GM23338 (cell line): ENCODE results near the gene USP37. TPM values are rescaled to one million over a fixed set of nuclear protein-coding genes. Genes with fewer than 3 reads are reported as not detected.
"Not testable (repeated sequence)": the region's sequence is repeated elsewhere in the genome, so short reads cannot be mapped to it uniquely, and the experiment has no call there.

Source experiments
- ATAC-seq: fragments of 200-7000 bp; cut with Tn5 transposase; 3 replicates; pipeline ENCODE4 v1.9.1; 2020
- DNase-seq: peaks from one replicate; pipeline ENCODE4 v3.0.0-alpha.2; 2015; ENCODE audit warnings: low spot score
- H2AFZ ChIP-seq: fragments of 200-600 bp; sonication (generic); 2 replicates; pipeline ENCODE4 v1.8.0; 2016; ENCODE audit warnings: antibody characterized with exemption, mild to moderate bottlenecking, moderate library complexity
- H3F3A ChIP-seq: fragments of 200-600 bp; sonication (generic); replicated peaks from 2 replicates; pipeline ENCODE4 v1.8.0; 2017; ENCODE audit warnings: antibody characterized with exemption, mixed run types, low read depth
- H3K27ac ChIP-seq: fragments of 200-600 bp; sonication (generic); 2 replicates; pipeline ENCODE4 v1.6.1; 2016; ENCODE audit warnings: low read depth
- H3K27me3 ChIP-seq: fragments of 200-600 bp; sonication (generic); 2 replicates; pipeline ENCODE4 v1.8.0; 2016; ENCODE audit warnings: mild to moderate bottlenecking, mixed run types, moderate library complexity; ENCODE audit not compliant: insufficient read depth
- H3K36me3 ChIP-seq: fragments of 200-600 bp; sonication (generic); 2 replicates; pipeline ENCODE4 v1.8.0; 2016; ENCODE audit warnings: mild to moderate bottlenecking; ENCODE audit not compliant: insufficient read depth
- H3K4me1 ChIP-seq: fragments of 200-600 bp; sonication (generic); 2 replicates; pipeline ENCODE4 v1.8.0; 2016; ENCODE audit warnings: mild to moderate bottlenecking, moderate library complexity; ENCODE audit not compliant: insufficient read depth
- H3K4me2 ChIP-seq: fragments of 200-600 bp; sonication (generic); 2 replicates; pipeline ENCODE4 v1.7.1; 2017; ENCODE audit warnings: mixed run types
- H3K4me3 ChIP-seq: fragments of 200-600 bp; sonication (generic); 2 replicates; pipeline ENCODE4 v1.6.1; 2016; ENCODE audit warnings: mixed run types
- H3K79me2 ChIP-seq: fragments of 200-600 bp; sonication (generic); replicated peaks from 2 replicates; pipeline ENCODE4 v1.8.0; 2017; ENCODE audit warnings: mild to moderate bottlenecking; ENCODE audit not compliant: insufficient read depth
- H3K9me2 ChIP-seq: fragments of 200-600 bp; sonication (generic); 2 replicates; pipeline ENCODE4 v1.8.0; 2017; ENCODE audit not compliant: insufficient read depth
- H4K20me1 ChIP-seq: fragments of 200-600 bp; sonication (generic); replicated peaks from 2 replicates; pipeline ENCODE4 v1.8.0; 2017; ENCODE audit warnings: mild to moderate bottlenecking; ENCODE audit not compliant: insufficient read depth
- H3K27ac Mint-ChIP-seq: 2 replicates; pipeline ENCODE4 v1.8.0; 2020; ENCODE audit warnings: inconsistent platforms, mild to moderate bottlenecking, moderate library complexity, mixed read lengths
- H3K27me3 Mint-ChIP-seq: 3 replicates; pipeline ENCODE4 v1.8.0; 2022; ENCODE audit warnings: low read depth, mild to moderate bottlenecking, moderate library complexity, mixed read lengths, inconsistent platforms; ENCODE audit not compliant: insufficient read depth, poor library complexity
- H3K36me3 Mint-ChIP-seq: 3 replicates; pipeline ENCODE4 v1.8.0; 2021; ENCODE audit warnings: low read depth, mild to moderate bottlenecking, inconsistent platforms, moderate library complexity, mixed read lengths
- H3K4me1 Mint-ChIP-seq: 3 replicates; pipeline ENCODE4 v1.8.0; 2020; ENCODE audit warnings: mild to moderate bottlenecking, inconsistent platforms, mixed read lengths
- H3K4me3 Mint-ChIP-seq: 3 replicates; pipeline ENCODE4 v1.8.0; 2021; ENCODE audit warnings: moderate library complexity, mild to moderate bottlenecking, inconsistent platforms, mixed read lengths
- H3K9me3 Mint-ChIP-seq: 3 replicates; pipeline ENCODE4 v1.8.0; 2020; ENCODE audit warnings: moderate library complexity, mild to moderate bottlenecking, inconsistent platforms, mixed read lengths
- CREB1 ChIP-seq: fragments of 250-450 bp; sonication (Bioruptor Pico); IDR thresholded peaks from 2 replicates; pipeline ENCODE4 v1.5.0; 2020; ENCODE audit warnings: low read depth, mild to moderate bottlenecking, moderate library complexity
- ETS1 ChIP-seq: IDR thresholded peaks from 2 replicates; pipeline ENCODE4 v1.6.1; 2016; ENCODE audit warnings: antibody characterized with exemption
- JUNB ChIP-seq: IDR thresholded peaks from one replicate; pipeline ENCODE4 v1.6.1; 2016; ENCODE audit warnings: antibody characterized with exemption; ENCODE audit not compliant: unreplicated experiment
- NANOG ChIP-seq: IDR thresholded peaks from 2 replicates; pipeline ENCODE4 v1.6.1; 2016; ENCODE audit warnings: antibody characterized with exemption, borderline replicate concordance
- POLR2AphosphoS5 ChIP-seq: IDR thresholded peaks from 2 replicates; pipeline ENCODE4 v1.6.1; 2016; ENCODE audit warnings: antibody characterized with exemption, low read depth
- REST ChIP-seq: IDR thresholded peaks from one replicate; pipeline ENCODE4 v1.6.1; 2018; ENCODE audit warnings: antibody characterized with exemption; ENCODE audit not compliant: unreplicated experiment
- ZNF114 ChIP-seq: fragments of 250-450 bp; sonication (Bioruptor Pico); IDR thresholded peaks from 2 replicates; pipeline ENCODE4 v1.5.0; 2020; ENCODE audit warnings: mild to moderate bottlenecking, moderate library complexity
- ZNF331 ChIP-seq: fragments of 250-450 bp; sonication (Bioruptor Pico); IDR thresholded peaks from 2 replicates; pipeline ENCODE4 v1.5.0; 2020; ENCODE audit warnings: low read depth, mild to moderate bottlenecking, moderate library complexity
- ZNF462 ChIP-seq: fragments of 250-450 bp; sonication (Bioruptor Pico); IDR thresholded peaks from 2 replicates; pipeline ENCODE4 v1.5.0; 2020; ENCODE audit warnings: mild to moderate bottlenecking, moderate library complexity
- polyA plus RNA-seq: library from polyadenylated mRNA; unstranded; fragments of >200 nt; fragmentation: Nextera tagmentation; extraction: Ambion mirVana; gene quantifications from 2 replicates; pipeline ENCODE4 v1.2.1, GENCODE V29; 2016
- total RNA-seq: library from RNA; depleted of rRNA; stranded (reverse); fragments of >200 nt; shearing (Covaris generic); gene quantifications from 2 replicates; pipeline ENCODE4 v1.2.3, GENCODE V29; 2014

USP37 gene
- total and polyA plus RNA-seq, 2 experiments from 2014 or later, result 8.2 to 21.0 TPM

- H3K9me3 Mint-ChIP-seq, result peaks cover 14% of the 10 kb centered on the region; the same call in 2 of the 3 replicates
- not testable (repeated sequence) for H3K4me2 ChIP-seq, H3F3A ChIP-seq, H3K27me3 Mint-ChIP-seq, DNase-seq, H3K4me3 ChIP-seq, H3K79me2 ChIP-seq, H3K4me1 Mint-ChIP-seq, H3K4me3 Mint-ChIP-seq, H2AFZ ChIP-seq, H3K27ac ChIP-seq, ATAC-seq, H3K27me3 ChIP-seq, H4K20me1 ChIP-seq, H3K9me2 ChIP-seq, H3K27ac Mint-ChIP-seq, H3K4me1 ChIP-seq
- peaks cover 53% of the 10 kb centered on the region for H3K36me3 ChIP-seq
- H3K36me3 Mint-ChIP-seq, result peaks cover 88% of the 10 kb centered on the region
Observed at GRCh38 chr2:218528409-218528808, 39.7 kb downstream of the USP37 start.

DNA sequence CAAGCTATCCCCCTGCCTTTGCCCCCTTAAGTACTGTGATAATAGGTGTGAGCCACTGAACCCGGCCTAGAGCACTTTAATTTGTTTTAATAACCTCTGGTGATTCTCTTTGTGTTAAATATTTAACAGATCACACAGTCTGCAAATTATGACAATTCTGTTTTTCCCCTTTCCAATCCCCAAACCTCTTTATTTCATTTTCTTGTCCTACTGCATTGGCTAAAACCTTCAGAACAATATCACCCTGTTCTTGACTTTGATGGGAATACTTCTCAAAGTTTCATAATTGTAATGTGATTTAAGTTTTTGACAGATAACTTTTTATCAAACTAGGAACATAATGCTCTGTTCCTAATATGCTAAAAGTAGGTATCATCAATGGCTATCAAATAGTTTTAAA is 44.5 kb downstream of the USP37 start:
- no peak for ATAC-seq
- no peak for DNase-seq
- no peak overlapping the region for H3K27ac Mint-ChIP-seq
- Histone ChIP-seq H3F3A (no peaks in the 10 kb centered on the region), H2AFZ (no peak overlapping the region), H3K4me2 (no peak overlapping the region), H3K27ac (no peak overlapping the region), H4K20me1 (peaks cover 3% of the 10 kb centered on the region; the same call in 1 of the 2 replicates), H3K27me3 (no peaks in the 10 kb centered on the region), H3K36me3 (peaks cover 28% of the 10 kb centered on the region), H3K9me2 (no peaks in the 10 kb centered on the region), H3K79me2 (no peaks in the 10 kb centered on the region), H3K4me1 (no peaks in the 10 kb centered on the region), H3K4me3 (no peak overlapping the region)
- H3K36me3 Mint-ChIP-seq, result peaks cover 58% of the 10 kb centered on the region
- peaks cover 5% of the 10 kb centered on the region for H3K27me3 Mint-ChIP-seq
- H3K9me3 Mint-ChIP-seq, result peaks cover 14% of the 10 kb centered on the region; the same call in 2 of the 3 replicates
- TF ChIP-seq NANOG, result no peak
- TF ChIP-seq POLR2AphosphoS5, result no peak
- TF ChIP-seq ZNF114 (CRISPR knock-in tag), result no peak
- TF ChIP-seq CREB1 (CRISPR knock-in tag), result no peak
- no peak for TF ChIP-seq ETS1
- no peak for TF ChIP-seq ZNF462 (CRISPR knock-in tag)
- TF ChIP-seq REST, result no peak
- TF ChIP-seq ZNF331 (CRISPR knock-in tag), result no peak
- no peak for TF ChIP-seq JUNB
- H3K4me3 Mint-ChIP-seq, result no peak overlapping the region
- H3K4me1 Mint-ChIP-seq, result no peaks in the 10 kb centered on the region
